HG03442 (cell line): ENCODE measurements around the gene RYR1.
"Not testable (repeated sequence)": the region's sequence is repeated elsewhere in the genome, so short reads cannot be mapped to it uniquely, and the experiment has no call there.

Experiments
- ATAC-seq: cut with Tn5 transposase; IDR thresholded peaks from one replicate; pipeline ENCODE4 v1.9.1; 2021; ENCODE audit warnings: mild to moderate bottlenecking, moderate library complexity; ENCODE audit not compliant: unreplicated experiment

The RYR1 gene

GRCh38 chr19:38537071-38537936 lies 103.8 kb downstream of the RYR1 start:
- no peak for ATAC-seq

- no peak for ATAC-seq
These were observed 104.9 kb downstream of the RYR1 start for GRCh38 chr19:38538386-38538785.

GRCh38 chr19:38538793-38539528 lies 105.5 kb downstream of the RYR1 start:
- no peak for ATAC-seq

DNA sequence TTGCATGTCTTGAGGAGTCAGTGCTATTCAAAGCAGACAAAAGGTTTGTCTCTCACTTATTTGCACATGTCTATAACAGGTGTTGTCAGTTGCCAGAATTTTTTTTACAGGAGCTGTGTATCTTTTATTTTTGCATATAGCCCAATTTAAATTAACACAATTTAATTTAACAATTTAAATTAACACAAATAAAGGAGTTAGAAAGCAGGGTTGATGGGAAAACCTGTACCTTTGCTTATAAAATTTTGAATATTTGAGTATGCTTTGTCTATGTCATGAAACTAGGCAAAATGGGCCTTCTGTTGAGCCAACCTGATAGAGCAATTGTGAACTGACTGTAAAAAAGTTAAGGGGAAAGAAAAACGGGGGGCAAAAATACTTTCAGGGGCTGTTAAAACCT lies 106.3 kb downstream of the RYR1 start:
- no peak for ATAC-seq

DNA sequence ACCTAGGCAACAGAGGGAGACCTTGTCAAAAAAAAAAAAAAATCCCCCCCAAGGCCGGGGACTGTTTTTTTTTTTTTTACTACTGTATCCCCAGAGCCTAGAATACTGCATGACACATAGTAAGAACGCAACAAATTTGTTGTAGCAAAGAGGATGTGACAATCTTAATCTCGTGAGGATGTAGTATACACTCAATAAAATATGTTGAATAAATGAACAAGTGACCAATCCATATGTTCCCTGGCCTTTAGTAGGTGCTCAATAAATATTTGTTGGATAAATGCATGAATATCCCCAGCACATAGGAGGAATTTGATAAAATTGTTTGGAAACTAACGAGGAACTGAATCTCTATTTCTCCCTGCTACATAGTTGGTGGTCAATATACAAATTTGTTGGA lies 108.5 kb downstream of the RYR1 start:
- no peak for ATAC-seq

DNA sequence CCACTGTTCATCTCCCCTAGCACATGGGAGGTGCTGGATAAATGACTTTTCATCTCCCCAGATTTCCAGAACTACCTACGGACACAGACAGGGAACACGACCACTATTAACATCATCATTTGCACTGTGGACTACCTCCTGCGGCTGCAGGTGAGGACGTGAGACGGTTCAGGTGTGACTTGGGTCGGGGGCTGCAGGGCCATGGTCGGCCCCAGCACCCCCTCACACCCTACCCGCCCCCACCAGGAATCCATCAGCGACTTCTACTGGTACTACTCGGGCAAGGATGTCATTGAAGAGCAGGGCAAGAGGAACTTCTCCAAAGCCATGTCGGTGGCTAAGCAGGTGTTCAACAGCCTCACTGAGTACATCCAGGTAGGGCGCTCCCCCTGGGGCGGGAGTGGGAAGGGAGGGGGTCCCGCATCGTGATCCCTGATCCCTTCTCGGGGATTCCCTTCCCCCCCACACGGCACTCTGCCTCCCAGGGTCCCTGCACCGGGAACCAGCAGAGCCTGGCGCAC lies 109.9 kb downstream of the RYR1 start:
- ATAC-seq, result no peak

DNA sequence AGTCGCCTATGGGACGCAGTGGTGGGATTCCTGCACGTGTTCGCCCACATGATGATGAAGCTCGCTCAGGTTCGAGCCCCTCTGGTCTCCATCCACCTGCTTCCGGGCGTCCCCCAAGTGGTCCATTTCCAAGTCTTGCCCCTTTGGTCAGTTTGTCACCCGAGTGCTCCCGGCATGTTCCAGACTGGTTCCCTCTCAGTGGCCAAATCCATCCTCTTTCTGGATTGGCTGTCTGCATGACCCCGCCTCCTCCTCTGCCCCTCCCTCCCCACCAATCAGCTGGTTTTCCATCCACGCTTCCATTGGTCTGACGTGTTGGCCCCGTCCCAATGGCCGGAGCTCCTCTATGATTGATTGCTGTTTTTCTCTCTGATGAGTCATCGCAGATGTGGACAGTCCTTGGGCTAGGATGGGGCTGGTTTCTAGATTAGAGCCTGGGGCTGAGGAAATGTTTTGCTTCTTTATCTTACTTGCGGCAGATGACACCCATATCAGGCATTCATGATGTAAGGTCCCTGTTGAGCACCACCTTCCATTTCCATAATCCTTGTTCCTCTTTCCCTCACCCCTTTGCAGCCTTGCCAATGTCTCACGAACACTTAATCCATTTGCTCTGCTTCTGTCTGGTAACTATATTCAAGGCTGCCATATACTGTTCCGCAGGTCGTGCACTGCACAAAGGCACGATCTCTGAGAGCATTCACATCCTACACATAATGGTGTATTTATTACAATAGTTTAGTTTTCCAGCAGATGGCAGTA lies 110.5 kb downstream of the RYR1 start:
- no peak for ATAC-seq

- ATAC-seq, result no peak
These were observed 111.3 kb downstream of the RYR1 start for GRCh38 chr19:38544569-38545315.

DNA sequence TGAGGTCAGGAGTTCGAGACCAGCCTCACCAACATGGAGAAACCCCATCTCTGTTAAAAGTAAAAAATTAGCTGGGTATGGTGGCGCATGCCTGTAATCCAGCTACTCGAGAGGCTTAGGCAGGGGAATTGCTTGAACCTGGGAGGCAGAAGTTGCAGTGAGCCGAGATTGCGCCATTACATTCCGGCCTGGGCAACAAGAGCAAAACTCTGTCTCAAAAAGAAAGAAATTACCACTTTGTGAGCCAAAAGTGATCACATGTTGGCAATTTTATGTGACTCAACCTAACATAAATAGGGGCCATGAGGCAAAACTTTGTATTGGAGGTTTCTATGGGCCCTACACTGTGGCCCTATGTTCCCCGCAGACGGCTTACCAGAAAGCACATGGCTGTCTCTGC lies 112.1 kb downstream of the RYR1 start:
- no peak for ATAC-seq

- no peak for ATAC-seq
These were observed 113.9 kb downstream of the RYR1 start for GRCh38 chr19:38547421-38547820.

GRCh38 chr19:38549061-38549460 lies 115.6 kb downstream of the RYR1 start:
- ATAC-seq, result no peak

DNA sequence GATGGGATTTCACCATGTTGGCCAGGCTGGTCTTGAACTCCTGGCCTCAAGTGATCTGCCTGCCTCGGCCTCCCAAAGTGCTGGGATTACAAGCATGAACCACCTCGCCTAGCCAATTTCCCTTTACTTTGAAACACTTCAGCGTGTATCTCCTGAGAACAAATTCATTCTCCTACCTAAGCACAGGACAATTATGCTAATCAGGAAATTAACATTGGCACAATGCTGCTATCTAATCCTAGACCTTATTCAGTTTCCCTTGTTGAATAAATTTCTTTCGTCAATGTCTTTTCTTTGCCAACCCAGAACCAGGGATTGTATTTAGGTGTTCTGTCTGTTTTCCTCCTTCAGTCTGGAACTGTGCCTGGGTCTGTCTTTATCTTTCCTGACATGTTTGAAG lies 116.5 kb downstream of the RYR1 start:
- ATAC-seq, result no peak

- ATAC-seq, result no peak
These were observed 116.9 kb downstream of the RYR1 start for GRCh38 chr19:38550376-38550775.

- peak; percentile 78 for ATAC-seq
These were observed 117.9 kb downstream of the RYR1 start for GRCh38 chr19:38551450-38551813.

DNA sequence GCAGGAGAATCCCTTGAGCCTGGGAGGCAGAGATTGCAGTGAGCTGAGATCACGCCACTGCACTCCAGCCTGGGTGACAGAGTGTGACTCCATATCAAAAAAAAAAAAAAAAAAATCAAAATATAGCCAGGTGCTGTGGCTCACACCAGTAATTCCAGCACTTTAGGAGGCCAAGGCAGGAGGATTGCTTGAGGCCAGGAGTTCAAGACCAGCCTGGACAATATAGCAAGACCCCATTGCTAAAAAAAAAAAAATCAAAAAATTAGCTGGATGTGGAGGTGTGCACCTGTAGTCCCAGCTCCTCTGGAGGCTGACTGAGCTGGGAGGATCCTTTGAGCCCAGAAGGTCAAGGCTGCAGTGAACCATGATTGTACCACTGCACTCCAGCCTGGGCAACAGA lies 119.7 kb downstream of the RYR1 start:
- not testable (repeated sequence) for ATAC-seq

DNA sequence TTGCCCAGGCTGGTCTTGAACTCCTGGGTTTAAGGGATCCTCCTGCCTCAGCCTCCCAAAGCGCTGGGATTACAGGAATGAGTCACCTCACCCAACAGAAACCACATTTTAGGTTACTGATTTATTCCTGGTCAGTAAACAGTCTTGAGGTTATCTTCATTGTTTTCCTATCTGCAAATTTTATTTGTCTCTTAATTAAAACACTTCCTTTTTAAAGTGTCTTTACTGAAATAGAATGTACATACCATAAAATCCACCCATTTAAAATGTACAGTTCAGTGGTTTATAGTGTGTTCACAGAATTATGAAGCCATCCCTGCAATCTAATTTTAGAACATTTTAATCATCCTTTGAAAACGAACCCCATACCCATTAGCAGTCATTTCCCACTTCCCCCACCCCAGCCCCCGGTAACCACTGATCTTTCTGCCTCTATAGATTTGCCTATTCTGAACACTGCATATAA lies 121.2 kb downstream of the RYR1 start:
- ATAC-seq, result no peak

GRCh38 chr19:38555200-38555599 lies 121.7 kb downstream of the RYR1 start:
- no peak for ATAC-seq

GRCh38 chr19:38556521-38557174 lies 123.2 kb downstream of the RYR1 start:
- no peak for ATAC-seq

- peak; percentile 51 for ATAC-seq
These were observed 123.8 kb downstream of the RYR1 start for GRCh38 chr19:38557205-38557799.

DNA sequence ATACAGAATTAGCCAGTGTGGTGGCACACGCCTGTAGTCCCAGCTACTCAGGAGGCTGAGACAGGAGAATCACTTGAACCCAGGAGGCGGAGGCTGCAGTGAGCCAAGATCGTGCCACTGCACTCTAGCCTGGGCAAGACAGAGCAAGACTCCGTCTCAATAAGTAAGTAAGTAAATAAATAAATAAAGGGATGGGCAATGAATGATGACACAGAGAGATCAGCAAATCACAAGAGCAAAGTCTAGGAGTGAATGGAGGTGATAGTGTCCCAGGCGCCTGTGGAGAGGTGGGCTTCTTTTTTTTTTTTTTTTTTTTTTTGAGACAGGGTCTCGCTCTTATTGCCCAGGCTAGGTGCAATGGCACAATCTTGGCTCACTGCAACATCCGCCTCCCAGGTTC lies 125.4 kb downstream of the RYR1 start:
- ATAC-seq, result not testable (repeated sequence)
